GM18511 (cell line): ENCODE data around the gene KCNA5.

Source experiments
- ATAC-seq: cut with Tn5 transposase; IDR thresholded peaks from one replicate; pipeline ENCODE4 v1.9.1; 2021; ENCODE audit warnings: mild to moderate bottlenecking, moderate library complexity; ENCODE audit not compliant: unreplicated experiment

KCNA5 gene

DNA sequence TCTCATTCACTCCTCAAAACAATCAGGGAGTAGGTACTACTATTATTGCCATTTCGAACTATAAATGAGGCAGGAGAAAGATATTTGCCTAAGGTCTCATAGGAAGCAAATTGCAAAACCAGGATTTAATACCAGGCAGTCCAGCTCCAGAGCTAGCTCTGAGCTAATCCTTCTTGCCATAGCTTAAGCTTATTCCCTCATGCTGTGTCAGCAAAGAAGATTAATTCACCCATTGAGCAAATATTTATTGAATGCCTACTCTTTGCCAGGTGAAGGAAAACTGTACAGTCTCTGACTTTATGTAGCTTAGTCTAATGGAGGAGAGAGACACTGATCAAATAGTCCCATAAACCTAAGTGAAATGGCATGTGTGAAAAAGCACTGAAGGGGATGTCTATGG lies 19.5 kb downstream of the KCNA5 start:
- no peak for ATAC-seq

- ATAC-seq: no peak
Measured at GRCh38 chr12:5064913-5065490, 21.3 kb downstream of the KCNA5 start.

DNA sequence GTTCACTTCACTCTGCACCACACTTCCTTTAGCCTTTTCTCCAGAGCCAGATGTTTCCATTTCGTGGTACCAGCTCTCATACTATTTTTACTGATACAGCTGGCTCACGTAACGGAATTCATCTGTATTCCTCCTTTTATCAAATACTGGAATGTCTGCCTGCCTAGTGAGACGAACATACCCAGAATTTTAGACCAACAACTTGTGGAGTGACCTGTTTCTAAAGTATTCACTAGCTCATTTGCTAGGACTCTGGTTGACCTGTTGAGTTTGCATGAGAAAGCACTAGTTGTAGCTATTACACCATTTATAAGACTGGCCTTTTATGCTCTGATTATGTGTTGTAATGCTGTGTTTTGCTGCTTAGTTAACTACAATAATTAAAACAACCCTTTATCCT lies 22.6 kb downstream of the KCNA5 start:
- ATAC-seq: no peak

DNA sequence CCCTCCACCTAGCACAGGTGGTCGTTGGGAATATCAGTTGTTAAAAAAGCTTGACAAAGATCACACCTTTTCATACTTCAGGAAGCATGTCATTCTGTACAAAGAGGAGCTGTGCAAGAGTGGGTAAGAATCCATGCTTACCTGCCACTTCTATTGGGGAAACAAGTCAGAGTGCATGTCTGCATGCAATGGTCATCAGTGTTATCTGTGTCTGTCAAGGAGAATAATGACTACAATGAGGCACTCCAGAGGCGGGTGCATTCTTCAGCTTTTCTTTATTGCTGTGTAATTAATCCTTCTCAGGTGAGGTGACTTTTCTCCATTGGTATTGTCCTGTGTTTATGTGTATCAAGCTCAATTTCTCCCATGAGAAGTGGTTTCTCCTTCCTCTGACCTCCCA lies 24.4 kb downstream of the KCNA5 start:
- no peak for ATAC-seq

DNA sequence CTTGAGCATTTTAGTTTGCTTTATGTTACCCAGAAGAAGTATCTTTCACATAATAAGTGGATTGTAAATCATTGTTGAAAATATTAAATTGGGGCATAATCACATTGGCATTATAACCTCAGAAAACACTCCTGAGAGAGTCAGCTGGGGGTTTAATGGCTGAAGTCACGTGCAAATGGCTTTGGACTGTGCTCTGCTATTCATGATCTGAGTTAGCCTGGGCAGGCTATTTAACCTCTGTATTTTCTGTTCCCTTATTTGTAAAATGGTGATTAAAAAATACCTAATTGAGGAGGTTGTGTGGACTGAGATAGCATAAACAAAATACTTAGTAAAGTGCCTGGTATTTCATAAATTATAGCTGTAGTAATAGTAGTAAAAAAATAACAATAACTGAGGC lies 24.9 kb downstream of the KCNA5 start:
- no peak for ATAC-seq

- no peak for ATAC-seq
Measured at GRCh38 chr12:5070090-5070489, 26.4 kb downstream of the KCNA5 start.

DNA sequence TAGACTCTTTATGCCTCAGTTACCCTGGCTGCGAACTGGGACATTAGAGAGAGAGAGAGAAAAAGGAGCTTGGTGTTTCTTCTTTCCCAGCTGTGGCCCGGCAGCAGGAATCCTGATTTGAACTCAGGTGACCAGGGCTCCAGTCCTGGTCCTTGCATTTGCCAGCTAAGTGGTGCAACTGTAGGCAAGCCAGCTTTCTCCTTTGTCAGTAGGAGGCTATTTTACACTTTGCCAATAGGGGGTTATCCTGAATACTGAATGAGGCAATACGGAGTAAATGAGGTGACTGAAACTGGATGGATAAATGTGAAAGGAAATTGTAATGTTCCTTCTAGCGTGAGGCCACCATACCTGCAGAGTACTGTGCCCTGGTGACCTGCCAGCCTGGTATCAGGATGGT lies 27.8 kb downstream of the KCNA5 start:
- ATAC-seq: no peak

DNA sequence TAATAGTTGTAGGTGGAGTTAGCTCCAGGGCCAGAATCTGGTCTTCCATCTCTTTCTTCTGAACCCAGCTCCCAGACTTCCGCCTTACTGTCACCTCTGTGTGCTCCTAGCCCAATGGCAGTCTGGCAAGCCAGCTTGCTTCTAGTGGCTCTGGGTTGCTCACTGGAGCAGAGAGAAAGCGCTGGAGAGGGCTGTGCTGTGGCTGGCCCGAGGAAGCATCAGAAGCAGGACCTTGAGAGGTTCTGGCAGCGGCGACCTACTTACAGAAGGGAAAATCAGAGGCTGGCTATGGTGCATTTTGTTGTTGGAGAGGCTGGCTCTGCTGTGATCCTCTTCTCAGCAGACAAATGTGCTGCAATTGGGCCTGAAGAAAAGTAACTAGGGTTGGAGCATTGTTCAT lies 28.6 kb downstream of the KCNA5 start:
- ATAC-seq: no peak

GRCh38 chr12:5073054-5073453 lies 29.4 kb downstream of the KCNA5 start:
- no peak for ATAC-seq

- no peak for ATAC-seq
Measured at GRCh38 chr12:5073853-5074252, 30.2 kb downstream of the KCNA5 start.

DNA sequence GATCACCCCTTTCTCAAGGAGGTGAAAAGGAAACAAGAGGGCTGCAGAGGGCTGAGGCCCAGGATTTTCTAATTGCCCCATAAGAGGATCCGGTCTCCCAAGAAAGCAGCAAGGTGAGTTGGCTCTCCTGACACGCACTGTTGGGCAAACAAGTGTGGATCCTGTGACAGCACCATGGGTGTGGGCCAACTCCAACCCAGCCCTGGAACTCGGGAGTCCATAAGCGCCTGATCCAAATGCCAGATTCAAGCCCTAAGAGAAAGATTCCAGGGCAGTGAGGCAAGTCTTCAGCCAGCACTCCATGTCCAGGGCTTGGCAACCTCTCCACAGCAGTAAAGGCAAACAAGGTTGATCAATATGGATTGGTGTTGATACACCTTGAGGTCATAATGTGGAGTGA lies 33.1 kb downstream of the KCNA5 start:
- ATAC-seq: no peak

DNA sequence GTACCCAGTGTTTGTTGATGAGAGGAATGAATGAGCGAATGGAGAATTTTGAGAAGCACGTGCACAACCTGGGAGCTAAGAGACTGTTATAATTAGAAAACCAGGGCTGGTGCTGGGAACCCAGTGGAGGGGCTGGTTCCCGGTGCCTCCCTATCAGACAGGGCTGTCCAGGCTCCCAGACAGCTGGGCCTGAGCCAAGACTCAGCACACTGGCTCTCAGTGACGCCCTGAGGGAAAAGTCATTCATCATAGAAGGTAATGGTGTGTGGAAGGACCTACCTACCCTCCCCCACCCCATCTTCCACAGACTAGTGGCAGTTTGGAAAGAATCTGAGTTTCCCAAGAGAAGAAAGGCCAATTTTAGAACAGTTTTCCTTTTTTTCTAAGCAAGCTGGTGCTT lies 34.7 kb downstream of the KCNA5 start:
- ATAC-seq: no peak

DNA sequence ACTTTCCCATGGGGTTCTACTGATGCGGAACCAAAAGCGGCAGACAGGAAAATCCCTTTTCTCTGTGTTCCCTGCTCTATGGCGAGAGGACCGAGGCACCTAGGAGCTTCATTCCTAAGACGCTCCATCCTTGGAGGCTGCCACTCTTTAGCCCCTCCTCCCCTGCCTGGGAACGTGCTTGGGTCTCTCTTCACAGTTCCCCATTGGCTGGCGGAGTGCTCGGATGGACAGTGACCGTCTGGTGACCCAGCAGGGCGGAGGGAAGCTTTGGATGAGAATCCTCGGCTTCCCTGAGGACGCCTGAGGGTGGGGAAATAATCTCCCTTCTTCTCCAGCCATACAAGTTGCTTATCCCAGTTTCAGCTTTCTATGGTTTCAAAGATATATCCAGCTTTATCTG lies 37.3 kb downstream of the KCNA5 start:
- ATAC-seq: no peak

DNA sequence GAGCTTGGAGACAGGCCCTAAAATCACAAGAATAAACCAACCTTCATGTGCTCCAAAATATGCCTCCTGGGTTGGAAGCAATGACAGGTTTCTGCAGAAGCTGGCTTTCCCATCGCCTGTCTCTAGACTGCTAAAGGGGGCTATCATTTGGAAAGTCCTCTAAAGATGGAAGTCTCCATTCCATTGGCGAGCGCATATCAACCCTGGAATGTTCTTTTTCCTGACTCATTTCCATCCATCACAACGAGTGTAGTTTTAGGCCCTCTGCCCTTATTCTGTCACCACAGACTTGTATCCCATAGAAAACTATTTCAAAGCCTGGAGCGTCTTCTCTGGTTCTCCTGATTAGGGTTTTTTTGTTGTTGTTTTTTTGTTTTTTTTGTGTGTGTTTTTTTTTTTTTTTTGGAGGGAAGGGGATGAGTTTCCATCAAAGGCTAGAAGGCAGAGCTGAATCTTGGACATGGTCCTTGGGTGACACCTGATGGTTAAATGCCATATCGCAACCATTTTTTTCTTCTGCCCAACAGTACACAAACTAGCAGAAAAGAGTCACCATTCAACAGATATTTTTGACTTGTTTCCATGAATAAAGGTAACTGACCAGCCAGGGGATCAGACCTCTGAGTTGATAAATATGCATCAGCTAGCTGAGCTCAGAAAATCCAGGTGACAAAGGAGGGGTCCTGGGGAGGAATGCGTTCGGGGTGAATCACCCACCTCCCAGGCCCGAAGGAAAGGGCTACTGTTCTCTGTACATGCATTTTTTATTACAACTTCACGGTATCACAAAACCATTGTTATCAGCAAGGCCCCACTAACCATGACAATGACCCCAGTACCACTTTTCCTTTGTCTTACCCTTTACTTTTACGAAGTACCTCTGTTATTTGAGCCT lies 40.5 kb downstream of the KCNA5 start:
- ATAC-seq: no peak

DNA sequence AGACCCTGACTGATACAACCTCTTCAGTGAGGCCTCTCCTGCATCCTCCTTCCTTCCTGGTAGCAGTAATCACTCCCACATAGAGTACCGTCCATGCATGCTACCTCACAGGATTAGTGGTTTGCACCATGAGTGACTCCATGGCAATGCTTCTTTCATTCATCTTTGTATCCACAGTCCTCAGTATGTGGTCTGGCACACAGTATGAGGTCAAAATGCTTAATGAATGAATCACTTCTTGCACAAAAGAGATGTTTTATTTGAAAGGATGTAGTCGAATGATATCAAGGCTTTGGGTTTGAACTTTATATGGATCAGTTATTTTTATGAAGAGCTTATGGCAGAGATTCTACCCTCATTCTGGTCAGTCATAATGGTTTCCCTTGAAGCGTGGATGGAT lies 42.2 kb downstream of the KCNA5 start:
- no peak for ATAC-seq

- no peak for ATAC-seq
Measured at GRCh38 chr12:5087831-5088554, 44.3 kb downstream of the KCNA5 start.

DNA sequence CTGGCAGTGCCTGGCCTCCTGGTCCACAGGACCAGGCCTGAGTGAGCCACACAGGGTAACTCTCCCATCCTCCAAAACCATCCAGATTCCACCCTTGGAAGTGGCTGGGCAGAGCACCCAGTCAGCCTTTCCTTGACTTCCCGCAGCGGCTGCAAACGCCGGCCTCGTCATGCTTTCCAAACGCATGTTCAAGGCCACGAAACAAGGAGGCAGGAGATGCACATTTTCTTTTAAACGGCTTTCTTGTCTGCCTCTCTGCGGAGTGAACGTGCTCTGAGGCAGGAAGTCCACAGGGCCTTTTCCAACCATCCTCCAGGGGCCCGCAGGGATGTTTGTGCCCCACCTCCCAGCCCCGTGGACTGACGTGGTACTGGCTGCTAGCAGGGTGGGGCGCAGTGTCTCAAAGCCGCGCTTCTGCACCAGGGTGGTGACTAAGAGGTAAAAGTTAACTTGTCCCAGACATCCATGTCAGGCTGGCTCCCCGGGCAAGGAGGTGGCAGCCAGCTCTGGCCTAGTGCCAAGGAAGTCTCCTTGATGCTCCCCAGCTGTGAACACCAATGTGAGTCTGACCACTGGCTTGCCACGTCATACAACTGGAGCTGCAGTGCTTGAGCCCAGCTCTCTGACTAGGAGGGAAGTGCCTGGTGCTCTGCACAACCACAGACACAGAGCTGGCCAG lies 45.0 kb downstream of the KCNA5 start:
- ATAC-seq: no peak

- ATAC-seq: no peak
Measured at GRCh38 chr12:5094551-5094950, 50.9 kb downstream of the KCNA5 start.

- no peak for ATAC-seq
Measured at GRCh38 chr12:5094986-5095385, 51.3 kb downstream of the KCNA5 start.
